Measurements from ENCODE around the gene RPS6KA2.
A peak's percentile ranks its signal among the peaks of the same experiment; 100 is the strongest.
"Not testable (repeated sequence)": the region's sequence is repeated elsewhere in the genome, so short reads cannot be mapped to it uniquely, and the experiment has no call there.

RPS6KA2 gene

DNA sequence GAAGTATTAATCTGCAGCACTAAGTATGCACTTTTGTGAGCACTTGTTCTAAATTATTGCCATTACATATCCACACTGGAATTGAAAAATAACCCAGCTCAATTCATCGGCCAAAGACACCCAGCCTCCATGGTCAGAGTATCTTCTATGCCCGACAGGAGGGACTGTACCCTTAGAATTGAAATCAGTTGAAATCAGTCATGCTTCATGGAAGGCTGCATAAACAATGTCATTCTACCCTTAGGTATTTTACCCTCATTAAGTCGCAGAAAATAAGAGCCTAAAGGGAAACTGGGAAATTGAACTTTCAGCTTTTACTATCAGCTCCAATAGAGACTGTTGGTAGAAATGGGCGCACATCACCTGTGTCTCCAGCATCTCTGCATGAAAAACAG lies 37.7 kb downstream of the RPS6KA2 start:
- no peak for DNase-seq

DNA sequence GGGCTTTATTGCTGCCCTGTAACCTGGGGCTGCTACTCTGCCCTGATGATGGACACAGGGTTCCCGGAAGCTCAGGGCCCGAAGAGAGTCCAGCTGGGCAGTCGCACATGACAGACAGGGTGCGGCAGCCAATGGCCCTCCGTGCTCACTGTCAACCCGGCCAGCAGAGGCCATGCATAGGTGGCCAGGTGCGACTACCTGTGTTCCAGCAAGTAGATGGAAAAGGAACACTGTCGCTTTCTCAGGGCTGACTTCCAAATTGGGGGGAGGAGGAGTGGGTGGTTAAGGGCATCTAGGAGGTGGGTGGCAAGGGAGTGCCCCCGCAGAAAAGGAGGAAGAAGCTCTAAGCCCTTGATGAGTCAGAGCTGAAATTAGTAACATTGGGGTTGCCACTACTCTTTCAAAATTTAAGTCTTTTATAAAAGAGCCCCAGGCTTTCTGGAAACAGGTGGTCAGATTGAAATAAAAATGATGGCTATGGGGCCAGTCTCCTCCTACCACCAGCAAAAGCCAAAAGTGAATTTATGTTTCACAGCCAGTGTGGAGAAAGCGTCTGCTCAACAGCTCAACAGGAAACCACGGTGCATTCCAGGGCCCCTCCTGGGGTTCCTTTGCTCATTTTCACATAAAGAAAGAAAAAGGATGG lies 38.2 kb downstream of the RPS6KA2 start:
- no peak for DNase-seq

GRCh38 chr6:166587631-166588413 lies 39.2 kb downstream of the RPS6KA2 start:
- no peak for DNase-seq

- no peak for DNase-seq
These were observed 40.5 kb downstream of the RPS6KA2 start, which contains the start of gene RAMACL for GRCh38 chr6:166586424-166587156. Gene RAMACL, minus strand, starts transcription at chr6:166586678. Its CDS starts 201 bp downstream, at chr6:166586477.

DNA sequence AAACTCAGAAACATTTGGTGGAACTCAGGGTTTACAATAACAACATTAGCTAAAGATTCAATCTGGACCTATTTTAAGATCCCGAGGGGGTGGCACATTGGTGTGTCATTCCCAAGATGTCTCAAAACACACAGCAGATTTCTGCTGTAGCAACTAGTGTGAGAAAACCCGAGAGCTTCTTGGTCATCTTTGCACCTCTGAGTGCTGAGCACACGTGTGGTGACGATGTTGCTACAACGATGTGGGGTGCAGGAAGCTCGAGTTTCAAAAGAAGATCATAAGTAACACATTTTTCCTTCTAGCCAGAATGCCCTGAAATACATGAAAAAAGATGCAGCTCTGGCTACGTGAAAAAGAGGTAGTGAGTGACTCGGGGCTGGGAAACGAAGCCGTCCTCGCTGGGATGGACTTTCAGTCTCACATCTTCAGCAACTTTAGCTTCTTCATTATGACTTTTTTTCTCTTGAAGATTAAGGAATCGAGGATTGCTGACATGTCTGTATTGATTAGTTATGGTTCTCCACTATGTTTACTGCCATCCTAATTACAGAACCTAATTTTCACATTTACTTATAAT lies 42.1 kb downstream of the RPS6KA2 start:
- no peak for DNase-seq

DNA sequence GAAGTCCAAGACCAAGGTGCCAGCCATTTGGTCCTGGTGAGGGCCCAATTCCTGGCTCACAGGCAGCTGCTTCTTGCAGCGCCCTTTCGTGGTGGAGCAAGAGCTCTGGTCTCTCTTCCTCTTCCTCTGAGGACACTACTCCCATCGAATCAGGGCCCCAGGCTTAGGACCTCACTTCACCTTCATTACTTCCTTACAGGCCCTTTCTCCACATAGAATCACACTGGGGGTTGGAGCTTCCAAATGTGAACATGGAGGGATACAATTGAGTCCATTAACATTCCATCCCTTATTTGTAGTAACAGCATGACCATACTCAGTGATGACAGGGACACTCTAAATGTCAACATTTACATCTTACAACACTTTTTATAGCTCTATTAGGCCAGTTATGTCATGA lies 42.9 kb downstream of the RPS6KA2 start:
- DNase-seq = no peak

- DNase-seq = no peak
These were observed 43.7 kb downstream of the RPS6KA2 start for GRCh38 chr6:166583230-166583965.

- peak; percentile 51 for DNase-seq
These were observed 44.8 kb downstream of the RPS6KA2 start for GRCh38 chr6:166582258-166582657.

- not testable (repeated sequence) for DNase-seq
These were observed 45.2 kb downstream of the RPS6KA2 start for GRCh38 chr6:166581801-166582200.

DNA sequence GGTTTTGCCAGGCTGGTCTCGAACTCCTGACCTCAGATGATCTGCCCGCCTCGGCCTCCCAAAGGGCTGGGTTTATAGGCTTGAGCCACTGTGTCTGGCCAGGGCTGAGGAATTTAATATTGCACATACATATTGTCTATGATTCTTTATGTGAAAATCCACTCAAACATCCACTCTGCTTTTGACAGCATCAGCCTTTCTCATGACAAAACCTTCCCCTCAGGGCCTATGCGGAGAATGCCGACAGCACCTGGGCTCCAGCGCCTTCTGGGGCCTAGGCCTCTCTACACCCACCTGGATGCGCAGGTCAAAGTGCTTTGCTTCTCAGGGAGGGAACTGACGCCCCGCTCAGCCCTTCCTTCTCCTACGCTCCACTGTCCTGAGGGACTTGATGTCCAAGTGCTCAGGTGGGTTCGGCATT lies 46.0 kb downstream of the RPS6KA2 start:
- DNase-seq = no peak

- DNase-seq = peak; percentile 3
These were observed 46.7 kb downstream of the RPS6KA2 start for GRCh38 chr6:166580076-166581050.

DNA sequence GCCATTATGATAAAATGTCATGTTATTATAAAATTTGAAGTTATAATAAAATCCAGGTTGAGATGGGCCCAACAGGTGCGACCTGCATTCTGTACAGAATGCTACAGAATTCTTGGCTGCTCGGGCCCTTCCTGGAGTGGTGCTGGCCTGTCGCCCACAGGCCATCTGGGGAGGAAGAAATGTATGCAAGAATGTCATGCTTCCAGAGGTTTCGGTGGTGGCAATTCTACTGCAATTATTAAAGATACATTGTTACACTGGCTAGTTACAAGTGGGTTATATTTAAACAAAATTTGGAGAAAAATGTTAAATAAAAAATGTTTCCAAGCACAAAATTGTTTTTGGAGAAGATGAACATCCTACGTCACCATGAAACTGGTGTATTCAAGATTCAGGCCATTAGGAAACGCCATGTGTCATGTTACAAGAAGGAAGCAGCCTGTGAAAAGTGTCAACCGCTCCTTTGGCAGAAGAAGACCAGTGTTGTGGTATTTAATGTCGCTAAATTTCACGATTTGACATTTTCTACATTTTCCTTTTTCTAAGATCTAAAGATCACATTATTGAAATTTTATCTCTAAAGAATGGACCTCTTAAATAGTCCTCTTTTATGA lies 47.7 kb downstream of the RPS6KA2 start:
- peak; percentile 42 for DNase-seq

DNA sequence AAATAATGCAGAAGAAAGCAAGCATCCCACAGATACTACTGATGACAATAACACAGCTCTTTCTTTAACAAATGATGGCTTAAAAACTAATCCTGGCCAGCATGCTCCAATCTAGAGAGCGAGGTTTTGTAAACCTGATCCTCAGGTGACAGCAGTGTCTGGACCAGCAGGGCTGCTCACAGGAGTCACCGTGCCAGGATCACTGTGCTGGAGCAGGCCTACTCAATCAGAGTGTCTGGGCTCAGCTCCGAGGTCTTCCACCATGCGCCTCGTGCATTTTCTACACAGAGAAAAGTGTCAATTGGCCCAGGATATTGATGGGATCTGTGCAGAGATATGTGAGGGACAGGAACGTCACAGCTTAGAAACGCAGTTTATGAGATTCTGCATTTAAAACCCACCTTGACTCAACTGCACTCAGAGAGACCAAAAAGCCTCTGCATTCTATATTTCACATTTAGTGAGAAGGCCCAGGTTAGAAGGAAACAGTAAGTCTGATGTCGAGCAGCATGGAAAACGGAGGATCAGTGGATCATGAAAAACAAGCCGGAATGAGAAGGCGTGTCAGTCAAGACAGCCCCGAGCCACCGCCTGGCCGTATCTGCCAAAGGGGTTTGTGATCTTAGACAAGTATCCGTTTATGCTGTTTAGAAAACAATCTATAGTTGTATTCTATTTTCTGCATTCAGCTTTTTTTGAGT lies 48.4 kb downstream of the RPS6KA2 start:
- DNase-seq = peak; percentile 6

DNA sequence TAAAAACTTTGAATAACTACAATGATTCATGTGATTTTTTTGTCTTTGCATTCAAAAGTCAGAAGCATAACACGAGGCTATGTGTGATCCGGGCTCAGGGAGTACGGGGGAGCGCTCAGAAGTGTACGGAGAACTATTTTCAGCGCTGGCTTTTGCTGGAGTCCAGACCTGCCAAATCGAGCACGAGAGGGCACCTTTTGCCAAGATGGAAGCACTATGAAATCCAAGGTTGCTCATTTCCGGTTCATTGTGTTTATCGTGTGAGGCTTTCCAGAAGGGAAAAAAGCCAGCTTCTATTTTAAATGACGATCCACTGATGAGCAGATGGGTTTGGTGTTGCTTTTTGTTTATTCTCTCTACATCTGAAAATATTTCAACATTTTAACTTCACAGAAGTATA lies 51.8 kb downstream of the RPS6KA2 start:
- DNase-seq = peak; percentile 5

DNA sequence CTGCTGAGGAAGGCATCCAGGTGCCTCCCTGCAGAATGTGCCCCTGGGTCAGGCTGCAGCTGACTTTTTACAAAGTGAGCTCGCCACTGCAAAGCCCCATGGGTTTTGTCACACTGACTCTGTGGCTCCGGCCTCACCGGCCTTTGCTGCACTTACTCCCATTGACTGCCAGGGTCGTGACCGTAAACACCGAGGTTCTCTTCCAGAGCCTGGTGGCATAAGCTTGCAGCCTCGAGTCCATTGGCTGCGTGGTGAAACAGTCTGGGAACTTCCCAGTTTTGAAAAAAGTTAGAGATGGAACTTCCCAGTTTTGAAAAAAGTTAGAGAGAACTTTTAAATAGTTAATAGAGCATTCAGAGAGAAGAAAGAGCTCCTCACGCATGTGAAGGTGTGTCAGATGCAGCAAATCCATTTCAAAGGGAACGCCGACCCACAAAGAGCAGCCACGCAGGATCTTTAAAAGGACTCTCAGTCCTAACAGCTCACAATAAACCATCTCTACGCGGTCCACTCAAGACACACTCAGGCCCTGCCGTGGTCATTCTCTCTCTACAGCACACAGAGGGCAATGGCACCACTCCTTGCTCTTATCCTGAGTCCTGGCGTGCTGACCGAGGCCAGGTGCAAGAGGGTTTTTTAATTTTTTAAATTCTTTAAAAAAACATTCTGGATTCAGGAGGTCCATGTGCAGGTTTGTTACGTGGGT lies 53.4 kb downstream of the RPS6KA2 start:
- DNase-seq = no peak

- DNase-seq = peak; percentile 27
These were observed 54.4 kb downstream of the RPS6KA2 start for GRCh38 chr6:166572370-166573261.

DNA sequence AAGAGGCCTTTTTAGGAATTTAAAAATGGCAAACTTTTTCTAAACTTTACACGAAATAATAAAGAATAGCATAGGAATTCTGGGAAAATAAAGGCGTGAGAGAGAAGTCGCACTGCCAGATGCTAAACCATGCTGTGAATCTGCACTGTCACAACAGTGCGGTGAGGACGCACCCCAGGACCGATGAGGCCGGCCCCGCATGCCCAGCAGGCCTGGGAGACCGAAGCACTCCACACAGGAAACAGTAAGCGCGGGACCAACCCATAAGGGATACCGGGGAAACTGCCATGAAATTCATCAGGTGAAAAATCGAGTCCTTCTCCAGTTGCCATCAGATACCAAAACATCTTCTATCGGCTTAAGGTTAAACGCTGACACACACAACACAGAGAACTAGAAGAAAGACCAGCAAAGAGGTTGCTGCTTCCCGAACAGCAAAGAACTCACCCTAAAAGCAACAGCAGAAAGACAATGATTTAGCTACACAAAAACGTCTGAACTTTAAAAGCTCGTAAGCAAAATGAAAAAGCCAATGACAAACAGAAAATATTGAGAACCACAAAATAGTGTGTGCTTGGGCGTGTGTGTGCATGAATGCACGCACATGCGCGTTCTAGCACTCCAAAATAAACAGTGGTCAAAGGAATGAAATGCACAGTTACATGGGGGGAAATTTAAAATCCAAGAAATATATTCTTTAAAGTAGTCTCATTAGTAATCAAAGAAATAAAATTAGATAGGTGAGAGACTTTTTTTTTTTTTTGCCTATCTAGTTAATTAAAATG lies 55.9 kb downstream of the RPS6KA2 start:
- no peak for DNase-seq

DNA sequence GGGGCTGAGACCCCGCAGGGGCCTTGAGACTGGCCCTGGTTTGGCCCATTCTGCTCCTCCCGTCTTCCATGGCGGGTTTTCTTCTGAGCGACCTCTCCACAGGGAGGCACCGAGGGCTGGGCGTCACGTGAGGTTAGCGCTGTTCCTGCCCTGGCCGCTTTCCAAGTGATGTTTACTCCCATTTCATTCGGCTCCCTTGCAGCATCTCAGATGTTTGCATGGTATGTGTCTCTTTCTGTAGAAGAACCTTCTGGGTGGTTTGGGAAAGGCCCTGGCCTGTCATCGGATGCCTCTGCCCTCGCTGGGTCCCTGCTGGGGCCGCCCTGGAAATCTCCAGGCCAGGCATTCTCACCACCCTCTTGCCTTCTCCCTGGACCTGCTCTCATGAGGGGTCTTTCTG lies 57.8 kb downstream of the RPS6KA2 start:
- no peak for DNase-seq

All from left hindlimb (tissue), 1 donor.